GM19463 (cell line): ENCODE results near the gene TMEM266.

Experiments
- ATAC-seq: cut with Tn5 transposase; IDR thresholded peaks from one replicate; pipeline ENCODE4 v1.9.1; 2021; ENCODE audit warnings: mild to moderate bottlenecking, moderate library complexity; ENCODE audit not compliant: unreplicated experiment

Gene TMEM266

DNA sequence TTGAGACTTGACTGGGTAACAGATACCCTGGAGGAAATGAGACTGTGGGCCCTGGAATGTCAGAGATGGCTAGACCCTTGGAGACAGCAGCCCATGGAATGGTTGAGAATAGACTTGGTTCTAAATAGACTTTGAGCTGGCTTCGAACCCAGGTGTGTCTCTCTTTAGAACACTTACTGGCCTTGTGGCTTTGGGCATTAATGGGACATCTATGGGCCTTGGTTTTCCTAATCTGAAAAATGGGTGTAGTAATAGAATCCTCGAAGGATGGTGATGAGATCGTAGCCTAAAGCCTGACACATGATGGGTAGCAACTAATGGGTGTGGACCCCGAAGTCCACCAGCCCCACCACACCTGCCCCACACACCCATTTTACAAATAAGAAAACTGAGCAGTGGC is 119.2 kb downstream of the TMEM266 start:
- ATAC-seq, result no peak

DNA sequence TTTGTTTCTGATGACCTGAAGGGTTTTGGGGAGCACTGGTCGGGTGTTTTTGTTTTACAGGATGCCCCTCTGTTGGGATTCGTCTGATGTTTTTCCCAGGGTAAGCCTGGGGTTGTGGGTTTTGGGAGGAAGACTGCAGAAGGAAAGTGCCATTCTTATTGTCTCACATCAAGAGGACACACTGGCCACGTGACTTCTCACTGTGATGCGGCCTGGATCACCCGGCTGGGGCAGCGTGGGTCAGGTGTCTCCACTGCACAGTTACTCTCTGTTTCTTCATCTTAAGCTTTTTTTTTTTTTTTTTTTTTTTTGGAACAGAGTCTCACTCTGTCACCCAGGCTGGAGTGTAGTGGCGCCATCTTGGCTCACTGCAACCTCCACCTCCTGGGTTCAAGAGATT is 120.5 kb downstream of the TMEM266 start:
- ATAC-seq, result no peak

DNA sequence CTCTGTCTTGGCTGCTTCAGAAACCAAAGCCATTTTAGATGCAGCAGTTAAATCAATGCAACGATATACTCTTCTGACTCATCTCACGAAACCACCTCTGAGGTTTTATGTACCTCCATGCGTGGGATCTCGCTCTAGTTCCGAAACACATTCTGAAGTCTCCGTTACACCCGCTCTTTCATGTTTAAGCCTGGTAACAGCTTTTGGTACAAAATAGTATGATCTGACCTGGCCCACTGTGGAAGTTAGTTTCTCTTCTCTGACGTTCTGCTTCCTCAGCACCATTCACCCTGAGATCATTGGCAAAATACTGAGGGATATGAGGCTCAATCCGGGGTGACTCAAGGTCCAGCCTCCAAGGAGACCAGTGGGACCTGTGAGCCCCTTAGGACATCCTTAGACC is 121.9 kb downstream of the TMEM266 start:
- peak; percentile 74 for ATAC-seq

DNA sequence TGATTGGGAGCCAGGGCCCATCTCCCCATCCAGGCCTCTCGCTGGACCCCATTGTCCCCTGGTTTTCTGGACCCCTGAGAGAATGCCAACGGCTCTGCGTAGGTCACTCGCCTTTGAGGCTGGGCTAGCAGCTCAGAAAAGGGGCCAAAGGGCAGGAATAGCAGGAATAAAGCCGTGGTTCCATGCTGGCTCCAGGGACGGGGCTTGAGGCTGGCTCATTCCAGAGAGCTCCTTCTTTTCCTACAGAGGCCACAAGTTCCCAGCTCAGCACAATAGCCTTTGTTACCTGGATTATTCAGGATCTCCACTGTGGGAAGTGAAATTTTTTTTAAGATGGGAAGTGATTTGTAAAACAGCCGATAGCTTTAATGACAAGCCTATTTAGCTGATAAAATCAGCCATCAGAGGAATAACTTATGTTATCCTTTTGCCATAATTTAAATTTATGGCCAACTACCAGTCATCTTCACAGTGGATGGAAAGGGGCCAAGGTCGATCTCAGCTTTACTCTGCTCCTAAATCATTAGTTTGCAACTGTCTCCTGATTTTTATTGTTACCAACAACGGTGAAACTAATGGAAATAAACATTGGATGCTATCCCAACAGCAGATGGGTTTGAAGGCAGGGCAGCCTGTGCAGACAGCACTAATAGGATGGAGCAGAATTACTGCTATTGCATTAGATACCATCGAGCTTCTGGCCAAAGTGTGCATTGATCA is 124.3 kb downstream of the TMEM266 start:
- ATAC-seq, result no peak

GRCh38 chr15:76184650-76185035 is 124.9 kb downstream of the TMEM266 start:
- no peak for ATAC-seq

DNA sequence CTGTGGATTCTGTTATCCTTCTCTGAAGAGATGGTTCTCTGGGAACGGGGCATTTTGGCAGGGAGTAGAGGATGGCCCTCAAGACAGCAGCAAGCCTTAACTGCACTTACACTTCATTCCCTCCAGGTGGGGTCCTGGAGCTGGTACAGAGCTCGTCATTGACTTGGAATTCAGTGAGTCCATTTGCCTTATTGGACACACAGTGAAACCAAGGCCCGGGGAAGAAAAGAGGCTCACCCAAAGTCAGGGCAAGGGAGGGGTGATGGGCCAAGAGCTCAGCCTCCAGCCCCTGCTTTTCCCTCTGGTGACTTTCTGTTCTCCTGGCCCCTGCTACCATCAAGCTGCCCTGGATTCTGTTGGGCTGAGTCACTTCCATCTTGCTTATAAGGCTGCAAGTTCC is 125.9 kb downstream of the TMEM266 start:
- ATAC-seq, result no peak

DNA sequence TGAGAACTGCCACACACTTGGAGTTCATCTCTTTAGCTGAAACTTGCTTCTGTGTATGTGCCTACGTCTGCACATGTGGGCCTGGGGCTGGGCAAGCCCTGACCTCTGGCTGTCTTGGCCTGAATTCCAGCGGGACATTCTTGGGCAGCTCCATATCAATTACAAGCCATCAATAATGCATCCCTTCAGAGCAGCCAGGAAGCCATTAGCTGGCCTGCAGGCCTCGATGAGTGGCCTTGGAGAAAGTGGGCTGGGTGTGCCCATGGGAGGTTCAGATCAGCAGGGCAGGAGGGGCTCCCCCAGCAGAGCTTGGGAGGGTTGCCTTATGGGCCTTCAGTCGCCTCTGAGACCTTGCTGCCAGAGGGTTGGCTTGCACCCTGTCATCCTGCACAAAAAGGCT is 127.4 kb downstream of the TMEM266 start:
- no peak for ATAC-seq

- ATAC-seq, result no peak
Measured at GRCh38 chr15:76189106-76189505, 129.3 kb downstream of the TMEM266 start.

GRCh38 chr15:76190070-76190564 is 130.3 kb downstream of the TMEM266 start:
- ATAC-seq, result no peak

GRCh38 chr15:76190751-76191538 is 131.2 kb downstream of the TMEM266 start:
- ATAC-seq, result peak; percentile 84

- no peak for ATAC-seq
Measured at GRCh38 chr15:76191539-76192244, 131.9 kb downstream of the TMEM266 start.

DNA sequence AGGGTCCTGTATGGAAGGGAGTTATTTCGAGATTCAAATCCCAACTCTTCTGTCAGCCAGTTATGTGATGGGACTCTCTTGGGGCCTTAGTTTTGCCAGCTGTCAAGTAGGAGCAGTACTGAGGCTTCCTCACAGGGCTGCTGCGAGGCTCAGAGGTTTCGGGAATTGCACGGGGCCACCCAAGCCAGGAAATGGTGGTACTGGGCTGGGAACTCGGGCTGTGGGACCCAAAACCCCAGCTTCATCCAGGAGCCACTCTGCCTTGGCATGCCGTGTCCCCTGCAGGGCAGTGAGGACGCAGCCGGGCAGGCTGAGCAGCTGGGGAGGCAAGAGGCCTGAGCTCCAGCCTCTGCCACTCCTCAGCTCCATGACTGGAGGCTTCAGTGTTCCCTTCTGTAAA is 132.9 kb downstream of the TMEM266 start:
- no peak for ATAC-seq

GRCh38 chr15:76193934-76194333 is 134.1 kb downstream of the TMEM266 start:
- ATAC-seq, result no peak

GRCh38 chr15:76195506-76196268 is 135.9 kb downstream of the TMEM266 start:
- ATAC-seq, result no peak

GRCh38 chr15:76196269-76197231 is 136.8 kb downstream of the TMEM266 start:
- ATAC-seq, result no peak

GRCh38 chr15:76197703-76198455 is 138.1 kb downstream of the TMEM266 start:
- ATAC-seq, result no peak

DNA sequence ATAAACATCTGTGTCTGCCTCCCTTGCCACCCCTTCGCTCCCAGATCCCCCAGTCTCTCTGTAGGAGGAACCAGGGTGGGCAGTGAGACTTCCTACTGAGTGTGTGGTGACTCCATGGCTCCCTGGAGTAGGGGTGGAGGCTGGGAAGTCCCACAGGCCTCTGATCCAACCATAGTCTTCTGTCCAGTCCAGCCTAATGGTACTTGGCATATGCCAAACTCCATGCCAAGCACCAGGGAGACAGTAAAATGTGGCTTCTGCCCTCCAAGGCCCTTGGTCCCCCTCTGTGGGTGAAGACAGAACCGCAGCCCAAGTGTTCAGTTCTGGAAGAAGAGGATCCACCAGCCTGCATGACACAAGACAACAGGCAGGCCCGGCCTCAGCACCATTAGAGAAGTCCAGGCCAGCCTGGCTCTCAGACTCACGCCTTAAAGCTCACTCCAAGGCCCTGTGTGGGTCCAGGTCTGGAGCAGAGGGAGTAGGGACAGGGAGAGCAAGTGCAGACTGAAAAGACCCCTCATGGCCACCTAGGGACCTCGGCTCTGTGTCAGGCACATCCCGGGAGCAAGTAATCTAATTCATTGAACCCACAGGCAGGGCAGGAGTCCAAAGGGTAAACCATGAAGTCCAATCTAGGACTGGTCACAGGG is 138.8 kb downstream of the TMEM266 start:
- ATAC-seq, result no peak
